Activated CD4-positive, alpha-beta T cell treated with anti-CD3 and anti-CD28 coated beads, Interleukin-2, amount 50 U/mL, for 4 hours (primary cell): ENCODE data around the gene DNAJB12.
"Not testable (repeated sequence)": the region's sequence is repeated elsewhere in the genome, so short reads cannot be mapped to it uniquely, and the experiment has no call there.

Experiments
- DNase-seq, 2 experiments: peaks; one replicate each; pipeline ENCODE4 v3.0.0-alpha.2; 2020

Gene DNAJB12

DNA sequence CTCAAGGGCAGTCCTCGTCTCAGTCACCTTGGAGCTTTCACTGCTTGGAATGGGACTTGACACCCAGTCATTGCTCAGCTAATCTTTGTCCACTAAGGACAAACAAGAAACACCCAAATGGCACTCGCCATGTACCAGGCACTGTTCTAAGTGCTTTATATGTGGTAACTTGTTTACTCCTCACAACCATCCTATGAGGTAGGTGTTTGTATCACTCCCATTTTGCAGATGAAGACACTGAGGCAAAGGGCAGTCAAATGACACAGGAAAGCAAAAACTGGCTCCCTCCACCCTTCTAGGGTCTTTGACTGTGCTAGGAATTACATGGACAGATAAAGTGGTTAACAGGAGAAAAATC is 24.7 kb downstream of the DNAJB12 start:
- no peak for DNase-seq

DNA sequence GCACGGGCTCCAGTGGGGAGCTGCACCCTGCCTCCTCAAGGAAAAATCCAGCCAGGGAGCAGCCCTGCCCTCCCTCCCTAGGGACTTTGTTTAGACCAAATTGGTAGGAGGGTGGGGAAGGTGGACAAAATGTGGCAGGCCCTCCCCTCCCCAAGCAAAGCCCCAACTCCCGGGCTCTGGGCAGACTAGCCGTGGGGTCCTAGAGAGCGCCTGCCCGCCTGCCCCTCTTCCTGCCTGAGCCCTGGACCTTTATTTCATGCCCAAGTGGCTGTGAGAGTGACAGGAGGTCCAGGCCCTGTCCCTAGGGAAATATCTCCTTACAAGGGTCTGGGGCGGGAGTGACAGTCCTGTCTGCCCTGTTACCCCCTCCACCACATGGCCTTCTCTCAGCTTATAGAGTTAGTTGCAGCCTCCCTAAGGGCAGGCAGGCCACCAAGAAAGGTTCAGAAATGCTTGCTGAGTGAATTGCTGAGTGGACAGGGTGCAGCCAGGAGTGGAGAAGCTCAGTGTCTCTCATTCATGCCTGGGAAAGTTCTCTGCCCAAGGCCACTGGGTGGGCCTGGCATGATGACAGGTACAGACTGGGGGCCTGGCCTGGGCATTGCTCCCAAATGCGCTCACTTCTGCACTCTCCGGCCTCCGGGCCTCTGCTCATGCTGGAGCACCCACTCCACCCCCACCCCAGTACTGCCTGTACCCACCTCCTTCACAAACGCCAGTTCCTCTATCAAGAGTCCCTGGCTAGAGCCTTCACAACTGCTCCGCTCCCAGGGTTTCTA is 25.2 kb downstream of the DNAJB12 start:
- no peak for DNase-seq

DNA sequence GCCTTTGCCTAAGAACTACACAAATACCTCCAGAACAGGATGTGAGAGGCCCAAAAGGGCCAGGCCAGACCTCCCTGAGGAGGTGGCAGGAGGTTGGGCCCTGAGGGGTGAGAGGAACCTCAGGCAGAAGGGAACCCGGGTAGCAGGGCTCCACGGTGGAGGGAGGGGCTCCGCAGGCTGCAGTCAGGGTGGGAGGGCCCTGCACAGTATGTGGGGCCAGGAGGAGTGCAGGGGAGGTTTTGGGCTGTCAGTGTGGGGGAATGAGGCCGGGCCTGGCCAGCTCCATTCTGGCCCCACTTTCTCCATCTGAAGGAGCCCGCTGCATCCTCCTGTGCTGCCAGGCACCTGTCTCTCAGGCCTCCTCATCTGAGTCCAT is 25.9 kb downstream of the DNAJB12 start:
- DNase-seq, result no peak

DNA sequence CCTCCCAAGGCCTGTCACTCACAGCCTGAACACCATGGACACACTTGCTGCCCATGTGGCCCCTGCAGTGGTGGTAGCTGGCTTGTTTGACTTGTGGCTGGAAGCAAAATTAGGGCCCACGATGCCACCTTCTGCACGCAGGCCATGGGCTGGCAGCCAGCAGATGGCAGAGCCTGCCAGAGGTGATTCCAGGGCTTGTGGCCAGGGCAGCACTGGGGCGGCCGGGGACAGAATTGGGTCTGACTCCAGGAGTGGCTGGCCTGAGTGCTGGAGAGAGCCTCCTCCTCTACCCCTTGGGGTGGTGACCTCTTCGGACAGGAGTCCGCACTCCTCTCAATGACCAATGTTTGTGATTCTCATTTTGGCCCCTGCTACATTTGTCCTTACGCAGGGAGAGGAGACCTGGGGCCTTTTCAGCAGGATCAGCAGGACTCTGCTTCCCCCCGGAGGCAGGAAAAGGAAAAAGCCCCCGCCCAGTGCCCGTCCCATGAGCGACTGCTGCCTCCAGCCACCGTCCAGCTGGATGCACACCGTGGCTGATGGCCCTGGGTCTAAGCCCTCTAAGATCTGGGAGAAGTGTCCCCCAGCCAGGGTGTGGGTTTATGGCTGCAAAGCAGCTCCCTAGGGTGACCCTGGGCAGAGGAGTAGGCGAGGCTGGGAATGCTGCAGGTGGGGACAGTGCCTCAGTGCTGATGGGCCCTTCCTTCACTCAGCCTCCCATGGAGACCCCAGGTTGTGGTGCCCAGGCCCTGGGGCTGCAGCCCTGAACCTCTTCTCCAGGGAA is 26.5 kb downstream of the DNAJB12 start:
- DNase-seq, result no peak

DNA sequence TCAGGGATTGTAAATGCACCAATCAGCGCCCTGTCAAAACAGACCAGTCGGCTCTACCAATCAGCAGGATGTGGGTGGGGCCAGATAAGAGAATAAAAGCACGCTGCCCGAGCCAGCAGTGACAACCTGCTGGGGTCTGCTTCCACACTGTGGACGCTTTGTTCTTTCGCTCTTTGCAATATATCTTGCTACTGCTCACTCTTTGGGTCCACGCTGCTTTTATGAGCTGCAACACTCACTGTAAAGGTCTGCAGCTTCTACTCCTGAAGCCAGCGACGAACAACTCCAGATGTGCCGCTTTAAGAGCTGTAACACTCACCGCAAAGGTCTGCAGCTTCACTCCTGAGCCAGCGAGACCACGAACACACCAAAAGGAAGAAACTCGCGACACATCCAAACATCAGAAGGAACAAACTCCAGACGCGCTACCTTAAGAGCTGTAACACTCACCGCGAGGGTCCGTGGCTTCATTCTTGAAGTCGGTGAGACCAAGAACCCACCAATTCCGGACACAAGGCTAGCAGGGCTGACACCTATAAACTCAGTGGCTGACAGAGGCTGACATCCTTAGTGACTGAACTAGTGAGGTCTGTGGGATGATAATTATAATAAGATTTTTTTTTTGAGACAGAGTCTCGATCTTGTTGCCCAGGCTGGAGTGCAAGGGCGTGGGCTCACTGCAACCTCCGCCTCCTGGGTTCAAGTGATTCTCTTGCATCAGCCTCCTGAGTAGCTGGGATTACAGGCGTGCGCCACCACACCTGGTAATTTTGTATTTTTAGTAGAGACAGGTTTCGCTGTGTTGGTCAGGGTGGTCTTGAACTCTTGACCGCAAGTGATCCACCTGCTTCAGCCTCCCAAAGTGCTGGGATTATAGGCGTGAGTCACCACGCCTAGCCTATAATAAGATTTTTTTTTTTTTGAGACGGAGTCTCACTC is 27.8 kb downstream of the DNAJB12 start:
- peak; percentile 60 for DNase-seq

DNA sequence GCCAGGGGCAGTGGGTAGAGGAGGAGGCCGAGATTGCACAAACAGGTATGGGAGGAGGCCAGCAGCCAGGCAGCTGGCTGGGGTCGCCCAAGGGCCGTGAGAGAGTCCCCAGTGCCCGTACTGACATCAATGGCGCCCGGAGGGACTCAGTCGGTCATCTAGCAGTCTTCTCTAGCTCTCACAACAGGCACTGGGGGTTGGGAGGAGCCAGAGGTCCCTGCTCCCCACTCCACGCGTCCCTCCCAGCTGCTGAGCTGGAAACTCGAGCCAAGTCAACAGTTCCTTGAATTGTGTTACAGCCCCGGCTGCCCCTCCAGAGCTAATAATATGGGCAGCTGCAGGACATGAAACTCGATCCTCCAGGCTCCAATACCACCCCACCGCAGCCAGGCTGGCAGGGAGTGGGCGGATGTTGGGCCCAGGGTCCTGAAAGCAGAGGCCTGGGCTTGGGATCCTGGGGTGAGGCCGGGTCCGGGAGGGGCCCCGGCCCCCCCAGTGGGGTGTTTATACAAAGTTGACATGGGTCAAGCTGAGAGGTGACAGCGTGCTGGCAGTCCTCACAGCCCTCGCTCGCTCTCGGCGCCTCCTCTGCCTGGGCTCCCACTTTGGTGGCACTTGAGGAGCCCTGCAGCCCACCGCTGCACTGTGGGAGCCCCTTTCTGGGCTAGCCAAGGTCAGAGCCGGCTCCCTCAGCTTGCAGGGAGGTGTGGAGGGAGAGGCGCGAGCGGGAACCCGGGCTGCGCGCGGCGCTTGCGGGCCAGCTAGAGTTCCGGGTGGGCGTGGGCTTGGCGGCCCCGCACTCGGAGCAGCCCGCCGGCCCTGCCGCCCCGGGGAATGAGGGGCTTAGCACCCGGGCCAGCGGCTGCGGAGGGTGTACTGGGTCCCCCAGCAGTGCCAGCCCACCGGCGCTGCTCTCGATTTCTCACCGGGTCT is 29.2 kb downstream of the DNAJB12 start:
- DNase-seq, result not testable (repeated sequence)

DNA sequence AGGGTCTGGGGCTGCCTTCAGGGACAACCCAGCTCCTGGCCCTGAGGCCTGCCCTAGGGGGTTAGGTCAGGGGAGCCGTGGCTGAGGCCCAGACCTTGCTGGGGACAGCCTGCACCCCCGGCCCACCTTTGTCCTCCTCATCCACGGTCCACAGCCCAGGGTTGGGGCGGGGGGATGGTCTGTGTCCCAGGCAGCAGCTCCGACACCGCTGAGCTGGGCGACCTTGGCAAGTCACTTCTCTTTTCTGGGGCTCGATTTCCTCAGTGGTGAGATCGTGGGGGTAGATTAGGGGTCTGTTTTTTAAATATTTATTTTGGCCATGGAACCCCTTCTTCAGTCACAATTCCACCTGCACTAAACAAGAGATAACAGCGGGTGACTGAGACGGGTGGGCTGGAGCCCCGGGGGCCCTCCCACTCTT is 30.9 kb downstream of the DNAJB12 start:
- no peak for DNase-seq

DNA sequence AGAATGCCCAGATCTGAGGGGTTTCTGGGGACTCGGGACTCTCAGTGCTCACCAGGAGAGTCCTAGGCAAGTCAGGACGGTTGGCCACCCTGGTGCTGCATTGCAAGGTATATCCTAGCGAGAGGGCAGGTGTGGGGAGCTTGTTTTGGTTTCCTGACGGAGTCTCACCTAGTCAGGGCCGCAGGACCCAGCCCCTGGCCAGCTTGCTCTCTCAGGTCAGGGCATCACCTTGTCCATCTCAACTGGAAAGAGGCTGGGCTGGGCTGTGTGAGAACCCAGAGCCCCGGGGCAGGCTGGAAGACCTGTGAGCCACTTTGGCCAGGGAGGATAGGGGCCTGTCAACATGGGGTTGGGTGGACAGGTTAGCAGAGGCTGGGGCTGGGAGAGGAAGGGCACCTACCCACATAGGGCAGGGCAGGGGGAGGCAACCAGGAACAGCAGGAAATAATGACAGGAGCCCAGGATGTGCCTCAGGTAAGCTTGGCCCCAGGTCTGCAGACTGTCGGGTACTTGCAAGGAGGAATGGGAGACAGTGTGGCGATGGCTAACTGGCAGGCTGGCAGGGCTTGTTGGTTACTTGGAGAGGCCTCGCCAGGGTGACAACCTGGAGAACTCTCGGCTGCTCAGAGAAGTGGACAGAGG is 31.5 kb downstream of the DNAJB12 start:
- no peak for DNase-seq

DNA sequence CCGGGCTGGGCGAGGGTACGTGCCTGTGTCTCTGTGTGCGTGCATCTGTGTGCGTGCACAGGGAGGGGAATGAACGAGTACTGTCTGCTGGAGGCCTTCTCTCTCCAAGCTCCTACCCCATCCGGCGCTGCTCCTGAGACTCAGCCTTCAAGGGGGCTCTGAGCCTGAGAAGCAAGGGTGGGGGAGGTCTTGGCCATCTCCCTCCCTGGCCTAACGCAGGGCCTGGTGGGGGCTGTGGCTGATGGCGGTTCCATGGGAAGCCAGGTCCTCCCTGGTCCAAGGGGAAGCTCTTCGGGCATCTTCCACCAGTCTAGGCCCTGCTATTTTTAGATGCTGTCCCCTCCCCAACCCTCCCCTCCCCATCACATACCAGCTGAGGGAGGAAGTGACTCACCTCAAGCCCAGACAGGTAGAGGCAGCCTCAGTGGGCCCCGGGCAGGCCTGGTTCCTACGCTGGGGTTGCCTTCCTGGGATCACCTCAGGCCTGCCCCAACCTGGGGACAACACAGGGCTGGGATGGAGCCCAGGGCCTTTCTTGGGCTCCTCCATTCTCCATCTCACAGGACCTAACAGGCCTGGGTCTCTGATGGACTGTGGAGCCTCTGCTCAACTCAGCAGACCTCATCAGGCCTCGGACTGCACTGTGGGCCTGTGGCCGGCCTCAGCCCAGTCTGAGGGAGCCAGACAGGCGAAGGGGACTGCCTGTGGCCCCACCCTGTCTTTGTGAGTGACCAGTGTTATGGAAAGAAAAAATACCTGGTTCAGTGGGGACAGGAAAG is 32.2 kb downstream of the DNAJB12 start:
- peak; percentile 64 to 68 for DNase-seq

DNA sequence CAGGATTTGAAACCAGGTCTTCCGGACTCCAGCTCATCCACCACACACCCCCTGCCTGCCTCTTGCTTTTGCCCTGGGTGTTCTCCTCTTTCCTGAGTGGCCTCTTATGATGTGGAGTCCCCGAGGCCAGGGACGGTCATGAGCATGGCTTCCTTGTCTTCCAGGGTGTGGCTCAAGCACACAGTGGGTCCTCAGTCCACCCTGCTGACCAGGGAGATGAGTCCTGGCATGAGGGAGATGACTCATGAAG is 32.8 kb downstream of the DNAJB12 start:
- no peak for DNase-seq

DNA sequence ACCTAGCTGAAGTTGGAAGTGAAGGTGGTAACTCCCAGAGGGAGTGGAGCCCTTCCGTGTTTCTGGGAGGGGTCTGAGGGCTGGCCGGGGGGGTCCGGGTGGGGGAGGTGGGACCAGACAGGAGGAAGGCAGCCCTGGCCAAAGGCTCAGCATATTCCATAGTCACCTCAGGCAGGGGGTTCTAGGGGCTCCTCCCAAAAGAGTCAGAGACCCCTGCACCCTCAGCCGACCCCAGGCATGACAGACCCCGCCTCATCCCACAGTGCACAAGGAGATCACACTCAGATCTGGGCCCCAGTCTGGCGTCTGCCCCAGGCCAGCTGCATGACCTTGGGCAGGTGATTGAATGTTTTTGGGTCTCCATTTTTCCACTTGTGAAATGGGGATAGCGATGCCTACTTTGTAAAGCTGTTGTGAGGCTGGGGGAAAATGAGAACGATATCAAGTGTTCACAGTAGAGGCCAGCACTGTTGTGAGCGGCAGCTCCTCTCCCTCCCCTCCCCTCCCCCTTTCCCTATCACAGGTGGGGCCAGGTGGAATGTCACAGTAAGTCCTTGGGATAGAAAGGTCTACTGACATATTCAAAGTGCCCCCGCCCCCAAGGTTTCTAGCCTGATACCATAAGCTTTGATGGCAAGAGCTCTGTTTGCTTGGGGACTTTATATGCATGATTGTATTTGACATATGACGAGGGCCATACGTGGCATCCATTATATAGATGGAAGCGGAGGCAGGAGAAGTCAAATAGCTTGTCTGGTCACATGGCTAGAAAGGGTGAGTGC is 33.3 kb downstream of the DNAJB12 start:
- DNase-seq, result no peak

DNA sequence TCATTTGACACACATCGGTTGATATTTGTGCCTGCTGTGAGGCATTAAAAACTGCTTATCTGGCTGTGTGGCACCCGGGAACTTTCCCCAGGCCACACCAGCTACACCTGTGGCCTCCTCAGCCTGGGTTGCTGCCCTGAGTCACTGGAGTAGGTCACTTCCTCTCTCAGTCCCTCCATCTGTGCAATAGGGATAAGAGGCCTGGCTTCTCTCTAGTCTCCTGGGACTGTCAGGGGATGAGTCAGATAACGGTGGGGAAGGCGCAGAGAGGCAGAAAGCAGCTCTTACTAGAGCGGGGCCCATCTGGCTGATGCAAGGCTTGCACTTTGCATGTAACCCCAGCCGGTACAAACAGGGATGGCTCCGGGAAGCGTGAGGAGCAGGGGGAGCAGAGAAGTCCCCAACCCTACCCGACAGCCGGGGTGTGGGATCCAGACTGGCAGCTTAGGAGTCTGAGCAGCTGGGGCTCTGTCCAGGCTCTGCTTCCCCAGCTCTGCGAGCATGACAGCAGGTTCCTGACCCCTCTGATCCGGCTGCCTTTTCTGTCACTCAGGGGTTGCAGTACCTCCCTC is 34.0 kb downstream of the DNAJB12 start:
- DNase-seq, result peak; percentile 56 to 62

DNA sequence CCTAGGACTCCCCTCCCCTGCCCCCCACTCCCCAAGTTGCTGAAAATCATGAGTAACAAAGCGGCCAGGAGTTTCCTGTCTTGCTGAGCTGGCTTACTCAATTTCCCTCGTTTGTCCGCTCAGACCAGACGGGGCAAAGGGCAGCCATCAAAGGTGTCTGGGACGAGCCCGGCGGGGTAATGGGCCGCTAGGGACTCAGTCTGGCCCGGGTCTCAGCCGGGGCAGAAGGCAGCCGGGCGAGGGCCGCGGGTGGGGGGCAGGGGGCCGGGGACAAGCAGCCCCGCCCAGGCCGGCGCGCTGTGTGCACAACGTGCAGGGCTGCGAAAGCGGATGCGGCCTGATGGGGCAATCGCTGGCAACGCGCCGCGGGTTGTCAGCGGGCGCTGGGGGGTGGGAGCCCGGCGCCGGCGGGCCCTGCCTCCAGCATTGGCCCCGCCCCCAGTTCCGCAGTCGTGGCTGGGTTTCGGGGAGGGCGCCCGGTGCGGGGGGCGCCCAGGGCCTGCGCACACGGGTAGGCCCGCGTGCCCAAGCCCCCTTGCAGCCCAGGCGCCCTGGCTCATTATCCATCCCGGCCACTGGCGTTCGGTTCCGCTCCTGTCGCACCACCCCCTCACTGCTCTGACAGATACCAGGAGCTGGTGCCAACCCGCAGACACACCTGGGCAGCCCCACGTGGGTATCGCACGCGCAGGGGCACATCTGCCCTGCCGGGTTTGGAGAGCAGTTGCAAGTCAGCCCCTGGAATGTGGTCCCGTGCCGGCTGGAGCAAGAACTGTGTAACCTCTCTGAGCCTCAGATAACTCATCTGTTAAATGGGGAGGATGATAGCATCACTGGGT is 35.1 kb downstream of the DNAJB12 start:
- peak; percentile 81 to 82 for DNase-seq

DNA sequence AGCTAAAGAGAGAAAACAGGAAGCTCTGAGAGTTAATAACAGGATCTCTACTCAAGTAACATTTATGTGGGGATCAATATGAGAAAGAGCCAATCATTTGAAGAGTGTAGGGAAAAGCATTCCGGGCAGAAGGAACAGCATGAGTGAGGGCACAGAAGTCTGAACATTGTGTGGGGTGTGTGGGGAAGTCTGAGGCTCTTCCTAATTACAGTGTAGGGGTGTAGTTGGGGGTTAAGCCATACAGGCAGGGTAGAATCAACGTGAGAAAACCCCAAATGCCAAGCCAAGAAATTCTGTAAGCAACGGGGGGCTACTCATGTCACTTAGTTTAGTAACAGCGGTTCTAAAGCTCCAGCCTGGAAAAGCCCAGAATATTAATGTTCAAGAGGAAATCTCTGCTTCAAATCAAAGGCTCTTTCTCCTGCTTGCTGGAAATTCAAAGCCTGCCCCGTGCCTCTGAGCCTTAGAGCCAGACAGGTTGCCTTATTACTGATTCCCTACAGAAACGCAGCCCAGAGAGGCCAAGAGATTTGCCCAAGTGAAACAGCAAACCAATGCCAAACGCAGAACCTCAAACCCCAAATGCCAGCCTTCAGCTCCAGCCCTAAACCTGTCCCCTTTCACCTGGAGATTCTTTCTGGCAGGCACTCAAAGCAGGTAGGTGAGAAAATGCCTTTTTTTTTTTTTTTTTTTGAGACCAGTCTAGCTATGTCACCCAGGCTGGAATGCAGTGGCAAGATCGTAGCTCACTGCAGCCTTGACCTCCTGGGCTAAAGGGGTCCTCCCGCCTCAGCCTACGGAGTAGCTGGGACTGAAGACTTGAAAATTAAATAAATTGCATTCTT is 36.1 kb downstream of the DNAJB12 start:
- DNase-seq, result no peak

DNA sequence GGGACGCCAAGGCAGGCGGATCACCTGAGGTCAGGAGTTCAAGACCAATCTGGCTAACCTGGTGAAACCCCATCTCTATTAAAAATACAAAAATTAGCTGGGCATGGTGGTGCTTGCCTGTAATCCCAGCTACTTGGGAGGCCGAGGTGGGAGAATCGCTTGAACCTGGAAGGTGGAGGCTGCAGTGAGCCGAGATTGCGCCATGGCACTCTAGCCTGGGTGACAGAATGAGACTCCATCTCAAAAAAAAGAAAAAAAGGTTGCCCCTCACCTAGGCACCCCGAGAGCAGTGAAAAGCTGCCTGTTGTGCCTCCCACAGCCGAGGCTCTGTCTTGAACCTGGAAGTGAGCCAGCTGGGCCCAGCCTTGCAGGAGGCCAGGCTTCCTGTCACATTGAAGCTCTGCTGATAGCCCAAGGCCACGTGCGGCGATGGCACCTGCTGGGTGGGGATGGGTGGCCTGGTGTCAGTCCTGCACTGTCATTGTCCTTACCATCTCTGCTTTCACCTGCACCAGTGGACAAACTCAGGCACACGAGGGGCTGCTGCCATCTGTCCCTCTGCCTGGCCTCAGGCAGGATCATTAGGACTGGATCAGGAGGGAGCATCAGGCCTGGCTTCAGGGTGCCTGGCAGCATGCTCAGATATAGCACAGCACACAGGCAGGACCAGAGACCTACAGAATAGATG is 37.8 kb downstream of the DNAJB12 start:
- peak in 1 of 2 experiments; percentile 34 for DNase-seq

DNA sequence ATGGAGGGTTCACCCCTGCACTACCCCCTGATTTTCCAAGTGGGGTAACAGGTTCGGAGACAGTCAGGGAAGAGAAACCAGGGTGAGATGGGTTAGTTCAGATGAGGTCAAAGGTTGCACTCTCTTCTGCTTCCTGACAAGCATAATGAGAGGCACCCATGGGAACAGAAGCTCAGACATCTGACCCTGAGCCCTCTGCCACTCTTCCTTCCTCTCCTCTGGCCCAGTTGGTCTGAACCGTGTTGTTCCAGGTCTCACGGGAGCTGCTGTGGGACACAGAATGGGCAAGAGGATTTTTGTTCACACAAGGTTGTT is 38.4 kb downstream of the DNAJB12 start:
- no peak for DNase-seq

DNA sequence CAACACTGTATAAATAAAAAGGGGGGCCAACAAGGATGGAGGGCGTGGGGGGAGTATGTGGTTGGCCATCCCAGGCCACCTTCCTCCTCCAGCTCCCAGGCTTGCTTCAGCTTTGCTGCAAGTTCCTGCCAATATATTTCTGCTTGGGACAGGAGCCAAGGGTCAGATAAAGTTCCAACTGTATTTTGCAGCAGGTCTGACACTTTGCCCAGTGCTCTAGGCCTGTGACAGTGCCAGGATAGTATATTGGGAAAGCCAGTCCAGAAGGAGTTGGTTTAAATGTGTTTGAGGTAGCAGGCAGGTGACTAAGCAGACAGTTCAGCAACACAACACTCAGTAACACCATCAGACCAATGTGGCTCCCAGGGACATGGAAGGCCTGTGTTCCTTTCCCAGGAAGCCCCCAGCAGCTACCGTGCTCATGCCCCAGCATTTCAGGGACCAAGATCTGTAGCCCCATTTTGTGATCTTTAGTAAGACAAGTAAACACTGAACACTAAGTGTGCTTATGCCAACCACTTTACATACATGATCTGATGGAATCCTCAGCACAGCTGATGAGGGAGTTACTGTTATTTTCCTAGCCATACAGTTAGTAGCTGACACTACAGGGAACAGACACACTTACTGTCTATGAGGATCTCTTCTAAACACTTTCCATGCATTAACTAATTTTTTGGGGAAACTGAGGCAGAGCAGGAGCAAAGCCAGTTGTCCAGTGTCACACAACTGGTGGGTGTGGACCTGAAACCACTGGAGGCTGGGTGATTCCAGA is 38.9 kb downstream of the DNAJB12 start:
- DNase-seq, result no peak
